Astrocyte (in vitro differentiated cells and primary cell): ENCODE results near the gene RASSF5.

Source experiments
- EZH2 ChIP-seq: IDR thresholded peaks from 2 replicates; pipeline ENCODE4 v1.6.1; 2012; ENCODE audit warnings: mild to moderate bottlenecking, low read length, inconsistent platforms; ENCODE audit not compliant: insufficient read depth
- TF ChIP-seq, protein P1 (sequence below): IDR thresholded peaks from 2 replicates; pipeline ENCODE4 v1.5.1; 2011; ENCODE audit warnings: low read depth, mild to moderate bottlenecking, inconsistent platforms, low read length, moderate library complexity; ENCODE audit not compliant: insufficient read depth

GRCh38 chr1:206463137-206463536, 44.2 kb upstream of the RASSF5 start:
- TF ChIP-seq, protein P1, sequence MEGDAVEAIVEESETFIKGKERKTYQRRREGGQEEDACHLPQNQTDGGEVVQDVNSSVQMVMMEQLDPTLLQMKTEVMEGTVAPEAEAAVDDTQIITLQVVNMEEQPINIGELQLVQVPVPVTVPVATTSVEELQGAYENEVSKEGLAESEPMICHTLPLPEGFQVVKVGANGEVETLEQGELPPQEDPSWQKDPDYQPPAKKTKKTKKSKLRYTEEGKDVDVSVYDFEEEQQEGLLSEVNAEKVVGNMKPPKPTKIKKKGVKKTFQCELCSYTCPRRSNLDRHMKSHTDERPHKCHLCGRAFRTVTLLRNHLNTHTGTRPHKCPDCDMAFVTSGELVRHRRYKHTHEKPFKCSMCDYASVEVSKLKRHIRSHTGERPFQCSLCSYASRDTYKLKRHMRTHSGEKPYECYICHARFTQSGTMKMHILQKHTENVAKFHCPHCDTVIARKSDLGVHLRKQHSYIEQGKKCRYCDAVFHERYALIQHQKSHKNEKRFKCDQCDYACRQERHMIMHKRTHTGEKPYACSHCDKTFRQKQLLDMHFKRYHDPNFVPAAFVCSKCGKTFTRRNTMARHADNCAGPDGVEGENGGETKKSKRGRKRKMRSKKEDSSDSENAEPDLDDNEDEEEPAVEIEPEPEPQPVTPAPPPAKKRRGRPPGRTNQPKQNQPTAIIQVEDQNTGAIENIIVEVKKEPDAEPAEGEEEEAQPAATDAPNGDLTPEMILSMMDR: no peak
- TF ChIP-seq EZH2: no peak
